Measurements from ENCODE around the gene UFSP1. TPM values are rescaled to one million over a fixed set of nuclear protein-coding genes. Genes with fewer than 3 reads are reported as not detected.

Gene UFSP1
- total RNA-seq, 1 experiment from 2014 or later = 4.8 TPM

DNA sequence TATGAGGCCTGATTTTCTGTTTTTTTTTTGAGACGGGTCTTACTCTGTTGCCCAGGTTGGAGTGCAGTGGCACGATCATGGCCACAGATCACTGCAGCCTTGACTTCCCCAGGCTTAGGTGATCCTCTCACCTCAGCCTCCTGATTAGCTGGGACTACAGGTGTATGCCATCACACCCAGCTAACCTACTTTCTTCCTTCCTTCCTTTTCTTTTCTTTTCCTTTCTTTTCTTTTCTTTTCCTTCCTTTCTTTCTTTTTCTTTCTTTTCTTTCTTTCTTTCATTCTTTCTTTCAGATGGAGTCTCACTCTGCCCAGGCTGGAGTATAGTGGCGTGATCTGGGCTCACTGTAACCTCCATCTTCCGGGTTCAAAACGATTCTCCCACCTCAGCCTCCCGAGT is 10.8 kb downstream of the UFSP1 start (continued):
- TF ChIP-seq CTCF (IDR thresholded peaks at IDR 0.05) (no peak), ZNF121 (CRISPR knock-in tag; IDR thresholded peaks at IDR 0.05) (peak; percentile 38; the same call in 1 of the 2 replicates)
- TF ChIP-seq, protein P1, sequence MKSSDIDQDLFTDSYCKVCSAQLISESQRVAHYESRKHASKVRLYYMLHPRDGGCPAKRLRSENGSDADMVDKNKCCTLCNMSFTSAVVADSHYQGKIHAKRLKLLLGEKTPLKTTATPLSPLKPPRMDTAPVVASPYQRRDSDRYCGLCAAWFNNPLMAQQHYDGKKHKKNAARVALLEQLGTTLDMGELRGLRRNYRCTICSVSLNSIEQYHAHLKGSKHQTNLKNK (CRISPR knock-in tag; IDR thresholded peaks at IDR 0.05) = no peak

- no peak for TF ChIP-seq ZNF423 (CRISPR knock-in tag; IDR thresholded peaks at IDR 0.05)
- no peak for DNase-seq (ENCODE audit: low spot score)
- no peak for ATAC-seq
- Mint-ChIP-seq H3K9me3 (no peaks in the 10 kb centered on the region), H3K4me3 (no peak overlapping the region), H3K4me1 (peaks cover 21% of the 10 kb centered on the region), H3K27ac (no peak overlapping the region; the same call in 1 of the 2 replicates), H3K36me3 (peaks cover 83% of the 10 kb centered on the region), H3K27me3 (ENCODE audit: low read depth) (no peaks in the 10 kb centered on the region)
- ChIA-PET CTCF (no interaction called here), POLR2A (no interaction called here)
Measured at GRCh38 chr7:100878013-100878412, 11.5 kb downstream of the UFSP1 start.

DNA sequence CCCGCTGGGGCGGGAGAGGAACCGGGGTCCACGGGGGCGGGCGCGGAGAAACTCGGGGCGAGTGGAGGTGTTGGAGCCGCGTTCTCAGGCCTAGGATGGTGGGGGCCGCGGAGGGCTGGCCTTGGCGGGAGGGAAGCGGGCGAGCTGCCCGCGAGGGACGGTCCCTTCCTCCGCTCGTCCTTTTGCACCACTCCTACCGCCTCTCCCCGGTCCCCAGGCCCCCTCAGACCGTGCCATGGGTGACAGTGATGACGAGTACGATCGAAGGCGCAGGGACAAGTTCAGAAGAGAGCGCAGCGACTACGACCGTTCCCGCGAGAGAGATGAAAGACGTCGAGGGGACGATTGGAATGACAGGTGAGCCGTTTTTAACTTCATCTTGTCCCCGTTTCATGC is 14.2 kb downstream of the UFSP1 start:
- Mint-ChIP-seq H3K27ac (peak overlapping the region; percentile 99; the same call in 1 of the 2 replicates), H3K36me3 (peaks cover 82% of the 10 kb centered on the region), H3K27me3 (ENCODE audit: low read depth) (no peaks in the 10 kb centered on the region), H3K4me1 (peaks cover 19% of the 10 kb centered on the region), H3K4me3 (peak overlapping the region; percentile 98), H3K9me3 (no peaks in the 10 kb centered on the region)
- TF ChIP-seq E2F5 (CRISPR knock-in tag; IDR thresholded peaks at IDR 0.05) (no peak), ARID4B (CRISPR knock-in tag; IDR thresholded peaks at IDR 0.05; ENCODE audit: borderline replicate concordance) (no peak), TEAD1 (CRISPR knock-in tag; IDR thresholded peaks at IDR 0.05) (no peak)
- TF ChIP-seq, protein P2, sequence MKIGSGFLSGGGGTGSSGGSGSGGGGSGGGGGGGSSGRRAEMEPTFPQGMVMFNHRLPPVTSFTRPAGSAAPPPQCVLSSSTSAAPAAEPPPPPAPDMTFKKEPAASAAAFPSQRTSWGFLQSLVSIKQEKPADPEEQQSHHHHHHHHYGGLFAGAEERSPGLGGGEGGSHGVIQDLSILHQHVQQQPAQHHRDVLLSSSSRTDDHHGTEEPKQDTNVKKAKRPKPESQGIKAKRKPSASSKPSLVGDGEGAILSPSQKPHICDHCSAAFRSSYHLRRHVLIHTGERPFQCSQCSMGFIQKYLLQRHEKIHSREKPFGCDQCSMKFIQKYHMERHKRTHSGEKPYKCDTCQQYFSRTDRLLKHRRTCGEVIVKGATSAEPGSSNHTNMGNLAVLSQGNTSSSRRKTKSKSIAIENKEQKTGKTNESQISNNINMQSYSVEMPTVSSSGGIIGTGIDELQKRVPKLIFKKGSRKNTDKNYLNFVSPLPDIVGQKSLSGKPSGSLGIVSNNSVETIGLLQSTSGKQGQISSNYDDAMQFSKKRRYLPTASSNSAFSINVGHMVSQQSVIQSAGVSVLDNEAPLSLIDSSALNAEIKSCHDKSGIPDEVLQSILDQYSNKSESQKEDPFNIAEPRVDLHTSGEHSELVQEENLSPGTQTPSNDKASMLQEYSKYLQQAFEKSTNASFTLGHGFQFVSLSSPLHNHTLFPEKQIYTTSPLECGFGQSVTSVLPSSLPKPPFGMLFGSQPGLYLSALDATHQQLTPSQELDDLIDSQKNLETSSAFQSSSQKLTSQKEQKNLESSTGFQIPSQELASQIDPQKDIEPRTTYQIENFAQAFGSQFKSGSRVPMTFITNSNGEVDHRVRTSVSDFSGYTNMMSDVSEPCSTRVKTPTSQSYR (CRISPR knock-in tag; IDR thresholded peaks at IDR 0.05) = peak; percentile 8; the same call in 1 of the 2 replicates
- no peak for DNase-seq (ENCODE audit: low spot score)
- no peak for ATAC-seq
- ChIA-PET CTCF (interaction anchor here (0.6 to 2.2 kb wide), 20 partner anchors 12 to 317 kb away, joined by 3 to 14 read pairs (median 4); partner anchors contain the start of genes EPHB4, POP7, SLC12A9 and UFSP1), POLR2A (interaction anchor here (0.8 to 3.1 kb wide), 12 partner anchors 8 to 170 kb away, joined by 3 to 71 read pairs (median 4); partner anchors contain the start of genes EPHB4, POP7, TRIP6 and UFSP1)
